Hepatocyte (in vitro differentiated cells): Measurements from ENCODE around the gene PRPF38B.

ENCODE experiments used
- EZH2 ChIP-seq: fragments of 200-600 bp; sonication (generic); IDR thresholded peaks from 2 replicates; pipeline ENCODE4 v1.6.1; 2016; ENCODE audit warnings: antibody characterized with exemption, mild to moderate bottlenecking, borderline replicate concordance
- EZH2phosphoT487 ChIP-seq: fragments of 200-600 bp; sonication (generic); IDR thresholded peaks from one replicate; pipeline ENCODE4 v1.6.1; 2018; ENCODE audit warnings: antibody characterized with exemption, mild to moderate bottlenecking, low read depth, moderate library complexity; ENCODE audit not compliant: unreplicated experiment, severe bottlenecking

- TF ChIP-seq EZH2 (no peak), EZH2phosphoT487 (no peak)
These were observed 45.9 kb upstream of the PRPF38B start for GRCh38 chr1:108646265-108646647.
